SH-SY5Y (cell line): ENCODE data around the gene OR2F1.

Experiments
- GATA2 ChIP-seq: IDR thresholded peaks from 2 replicates; pipeline ENCODE4 v1.6.1; 2011; ENCODE audit warnings: mild to moderate bottlenecking, low read depth, low read length
- GATA3 ChIP-seq: IDR thresholded peaks from 2 replicates; pipeline ENCODE4 v1.6.1; 2011; ENCODE audit warnings: low read depth, mild to moderate bottlenecking, low read length, moderate library complexity

OR2F1 gene

GRCh38 chr7:143978585-143978984 is 23.9 kb downstream of the OR2F1 start:
- TF ChIP-seq GATA2: no peak
- TF ChIP-seq GATA3: no peak

- TF ChIP-seq GATA2 (no peak), GATA3 (no peak)
Observed at GRCh38 chr7:143979359-143979758, 24.7 kb downstream of the OR2F1 start.

GRCh38 chr7:143979998-143980397 is 25.4 kb downstream of the OR2F1 start:
- TF ChIP-seq GATA2 (no peak), GATA3 (no peak)

GRCh38 chr7:143980746-143981510 is 26.3 kb downstream of the OR2F1 start:
- TF ChIP-seq GATA2 (no peak), GATA3 (no peak)

- TF ChIP-seq GATA3: no peak
- TF ChIP-seq GATA2: no peak
Observed at GRCh38 chr7:143983960-143984359, 29.3 kb downstream of the OR2F1 start.

- no peak for TF ChIP-seq GATA2
Observed at GRCh38 chr7:143987513-143987912, 32.9 kb downstream of the OR2F1 start.

- TF ChIP-seq GATA3 (no peak), GATA2 (no peak)
Observed at GRCh38 chr7:143988976-143989745, 34.5 kb downstream of the OR2F1 start.

GRCh38 chr7:143992670-143993069 is 38.0 kb downstream of the OR2F1 start:
- TF ChIP-seq GATA2 (no peak), GATA3 (no peak)

GRCh38 chr7:143993924-143994323 is 39.3 kb downstream of the OR2F1 start:
- TF ChIP-seq GATA3: no peak
- no peak for TF ChIP-seq GATA2

- TF ChIP-seq GATA3 (no peak), GATA2 (no peak)
Observed at GRCh38 chr7:144000020-144000419, 45.4 kb downstream of the OR2F1 start, which contains the start of gene OR6B1. Gene OR6B1, plus strand, starts transcription at chr7:144000320. Its CDS starts 3,677 bp downstream, at chr7:144003997.

GRCh38 chr7:144001543-144001942 is 46.9 kb downstream of the OR2F1 start:
- TF ChIP-seq GATA3: no peak
- TF ChIP-seq GATA2: no peak

- no peak for TF ChIP-seq GATA3
- TF ChIP-seq GATA2: no peak
Observed at GRCh38 chr7:144004703-144005102, 50.1 kb downstream of the OR2F1 start.

- no peak for TF ChIP-seq GATA3
- no peak for TF ChIP-seq GATA2
Observed at GRCh38 chr7:144006029-144006691, 51.5 kb downstream of the OR2F1 start.

GRCh38 chr7:144006692-144007042 is 52.0 kb downstream of the OR2F1 start:
- TF ChIP-seq GATA3 (no peak), GATA2 (no peak)
